ENCODE measurements around the gene KLF18. TPM values are rescaled to one million over a fixed set of nuclear protein-coding genes. Genes with fewer than 3 reads are reported as not detected.
"Not testable (repeated sequence)": the region's sequence is repeated elsewhere in the genome, so short reads cannot be mapped to it uniquely, and the experiment has no call there.

KLF18 gene
- total RNA-seq, 1 donor from 2014 or later, result not detected

GRCh38 chr1:44119525-44119924 lies 21.9 kb downstream of the KLF18 start:
- no peak for TF ChIP-seq CTCF (IDR thresholded peaks at IDR 0.05)
- H3K4me1 ChIP-seq, result no peaks in the 10 kb centered on the region
- DNase-seq (no peak), ATAC-seq (no peak)
- H3K27me3 ChIP-seq (ENCODE audit: low read depth), result no peaks in the 10 kb centered on the region
- H3K4me3 ChIP-seq, result no peak overlapping the region
- intact Hi-C loops (cut with DNase I), result no loop called here
- no peaks in the 10 kb centered on the region for H3K9me3 ChIP-seq
- no peak overlapping the region for H3K27ac ChIP-seq
- no peaks in the 10 kb centered on the region for H3K36me3 ChIP-seq

- no peak for TF ChIP-seq CTCF (IDR thresholded peaks at IDR 0.05)
- ATAC-seq (no peak), DNase-seq (no peak)
- Histone ChIP-seq H3K4me1 (no peaks in the 10 kb centered on the region), H3K4me3 (no peak within 1 kb of the TSS), H3K27ac (no peak within 1 kb of the TSS), H3K9me3 (no peaks in the 10 kb centered on the region), H3K36me3 (no peaks in the 10 kb centered on the region), H3K27me3 (ENCODE audit: low read depth) (no peaks in the 10 kb centered on the region)
- intact Hi-C loops (cut with DNase I), result no loop called here
Measured at GRCh38 chr1:44118682-44119081, 22.7 kb downstream of the KLF18 start, which contains the start of gene KLF17. KLF17 (plus strand) TSS chr1:44118821; CDS start chr1:44118908, 87 bp downstream.

GRCh38 chr1:44117272-44117671 lies 24.2 kb downstream of the KLF18 start:
- ATAC-seq; H3K4me1 ChIP-seq; H3K27ac ChIP-seq; H3K27me3 ChIP-seq (ENCODE audit: low read depth); H3K36me3 ChIP-seq; H3K4me3 ChIP-seq; DNase-seq; H3K9me3 ChIP-seq; intact Hi-C loops (cut with DNase I): not testable (repeated sequence)

GRCh38 chr1:44114098-44114497 lies 27.3 kb downstream of the KLF18 start:
- ATAC-seq (no peak), DNase-seq (no peak)
- no peaks in the 10 kb centered on the region for H3K9me3 ChIP-seq
- intact Hi-C loops (cut with DNase I), result no loop called here
- H3K4me1 ChIP-seq, result no peaks in the 10 kb centered on the region
- H3K27me3 ChIP-seq (ENCODE audit: low read depth), result no peaks in the 10 kb centered on the region
- H3K4me3 ChIP-seq, result no peak overlapping the region
- H3K36me3 ChIP-seq, result no peaks in the 10 kb centered on the region
- no peak overlapping the region for H3K27ac ChIP-seq
- TF ChIP-seq CTCF (IDR thresholded peaks at IDR 0.05), result no peak

- no peak overlapping the region for H3K27ac ChIP-seq
- H3K36me3 ChIP-seq, result no peaks in the 10 kb centered on the region
- H3K27me3 ChIP-seq (ENCODE audit: low read depth), result no peaks in the 10 kb centered on the region
- no peaks in the 10 kb centered on the region for H3K4me1 ChIP-seq
- no peaks in the 10 kb centered on the region for H3K9me3 ChIP-seq
- TF ChIP-seq CTCF (IDR thresholded peaks at IDR 0.05), result no peak
- DNase-seq (no peak), ATAC-seq (no peak)
- intact Hi-C loops (cut with DNase I), result no loop called here
- no peak overlapping the region for H3K4me3 ChIP-seq
Measured at GRCh38 chr1:44113095-44113609, 28.3 kb downstream of the KLF18 start.

GRCh38 chr1:44112486-44112885 lies 28.9 kb downstream of the KLF18 start:
- no peaks in the 10 kb centered on the region for H3K9me3 ChIP-seq
- no peaks in the 10 kb centered on the region for H3K36me3 ChIP-seq

More at GRCh38 chr1:44112486-44112885, 28.9 kb downstream of the KLF18 start:
- no peaks in the 10 kb centered on the region for H3K27me3 ChIP-seq (ENCODE audit: low read depth)
- no peak for TF ChIP-seq CTCF (IDR thresholded peaks at IDR 0.05)
- intact Hi-C loops (cut with DNase I), result no loop called here
- DNase-seq (no peak), ATAC-seq (no peak)
- no peaks in the 10 kb centered on the region for H3K4me1 ChIP-seq
- H3K4me3 ChIP-seq, result no peak overlapping the region
- H3K27ac ChIP-seq, result no peak overlapping the region

All from lower lobe of right lung (tissue), 2 donors.